Measurements from ENCODE around the gene PRIM2. TPM values are rescaled to one million over a fixed set of nuclear protein-coding genes. Genes with fewer than 3 reads are reported as not detected.
"Not testable (repeated sequence)": the region's sequence is repeated elsewhere in the genome, so short reads cannot be mapped to it uniquely, and the experiment has no call there.

PRIM2 gene
- total and polyA plus RNA-seq, 2 of the 4 experiments (the other 2 are of a cell fraction): 11.8 to 37.5 TPM

DNA sequence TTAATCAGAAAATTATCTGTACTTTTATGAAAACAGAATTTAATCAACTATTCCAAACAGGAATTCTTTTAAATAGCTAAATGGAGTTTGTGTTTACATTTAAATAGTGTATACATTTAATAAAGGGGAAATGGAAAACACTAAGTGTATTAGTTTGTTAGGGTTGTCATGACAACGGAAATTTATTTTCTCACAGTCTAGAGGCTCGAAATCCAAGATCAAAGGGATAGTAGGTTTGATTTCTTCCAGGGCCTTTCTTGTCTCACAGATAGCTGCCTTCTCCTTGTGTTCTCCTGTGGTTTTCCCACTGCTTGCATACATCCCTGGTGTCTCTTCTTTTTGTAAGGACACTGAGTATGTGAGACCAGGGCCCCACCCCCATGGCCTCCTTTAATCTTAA lies 215.2 kb downstream of the PRIM2 start:
- H4K20me1 ChIP-seq (ENCODE audit: insufficient read depth, low read length); H3K56ac ChIP-seq (ENCODE audit: extremely low read depth, insufficient read depth, low read length); POLR2A ChIA-PET (ENCODE audit: unreplicated experiment); in situ Hi-C loops (cut with MboI; ENCODE audit: low sequenced_read_pairs); H2AK9ac ChIP-seq (replicated peaks; ENCODE audit: low read depth, low read length, poor library complexity); H3K9me3 ChIP-seq (ENCODE audit: control insufficient read depth, insufficient read depth, low read length); H3K4me2 ChIP-seq (ENCODE audit: low read depth, low read length); DNase-seq; H3K9me1 ChIP-seq (ENCODE audit: insufficient read depth, low read length); H3K27ac ChIP-seq (ENCODE audit: insufficient read depth, low read length); H3K23ac ChIP-seq (ENCODE audit: low read depth, low read length); H3K9ac ChIP-seq (ENCODE audit: low read depth, low read length); H2BK20ac ChIP-seq (ENCODE audit: low read depth, low read length); H4K91ac ChIP-seq (ENCODE audit: insufficient read depth, low read depth, low read length); H3K79me1 ChIP-seq (ENCODE audit: low read depth in 1 of 2, low read length in 2 of 2); H3K4ac ChIP-seq (ENCODE audit: low read depth, low read length); H2BK120ac ChIP-seq (ENCODE audit: low read depth, low read length); ATAC-seq (ENCODE audit: low read depth); CTCF ChIA-PET; intact Hi-C loops (cut with micrococcal nuclease); H3K4me3 ChIP-seq (ENCODE audit: insufficient read depth, low read depth, low read length); H4K8ac ChIP-seq (ENCODE audit: low read depth in 2 of 2, low read length in 2 of 2); H2BK5ac ChIP-seq (ENCODE audit: low read depth, low read length, poor library complexity, severe bottlenecking); H4K5ac ChIP-seq (ENCODE audit: low read depth, low read length); H2AK5ac ChIP-seq (ENCODE audit: low read depth, low read length); H2BK15ac ChIP-seq (ENCODE audit: low read depth, low read length); dilution Hi-C loops (cut with HindIII; ENCODE audit: low sequenced_read_pairs, unreplicated experiment); BruUV-seq (replicated peaks); H3K36me3 ChIP-seq (ENCODE audit: control insufficient read depth, insufficient read depth, low read length); H3K4me1 ChIP-seq (ENCODE audit: control insufficient read depth, insufficient read depth, low read length); H3K14ac ChIP-seq (replicated peaks; ENCODE audit: low read depth, low read length); H3K18ac ChIP-seq (ENCODE audit: low read depth, low read length); H3K27me3 ChIP-seq (ENCODE audit: control insufficient read depth, insufficient read depth, low read length); H2AFZ ChIP-seq (replicated peaks; ENCODE audit: low read length, poor library complexity): not testable (repeated sequence)
- no CpG with 5 or more reads among the region's 2 CpGs for WGBS, 2 experiments (ENCODE audit: extremely low coverage in 2 of 2, insufficient read length in 1 of 2)

- H2AK5ac ChIP-seq (ENCODE audit: low read depth, low read length); H3K27ac ChIP-seq (ENCODE audit: insufficient read depth, low read length); H3K14ac ChIP-seq (replicated peaks; ENCODE audit: low read depth, low read length); H3K4me2 ChIP-seq (ENCODE audit: low read depth, low read length); H2AK9ac ChIP-seq (replicated peaks; ENCODE audit: low read depth, low read length, poor library complexity); H3K18ac ChIP-seq (ENCODE audit: low read depth, low read length); H3K79me1 ChIP-seq (ENCODE audit: low read depth in 1 of 2, low read length in 2 of 2); H3K27me3 ChIP-seq (ENCODE audit: control insufficient read depth, insufficient read depth, low read length); H2BK15ac ChIP-seq (ENCODE audit: low read depth, low read length); BruUV-seq (replicated peaks); in situ Hi-C loops (cut with MboI; ENCODE audit: low sequenced_read_pairs); H3K56ac ChIP-seq (ENCODE audit: extremely low read depth, insufficient read depth, low read length); H4K91ac ChIP-seq (ENCODE audit: insufficient read depth, low read depth, low read length); H3K4me1 ChIP-seq (ENCODE audit: control insufficient read depth, insufficient read depth, low read length); H2AFZ ChIP-seq (replicated peaks; ENCODE audit: low read length, poor library complexity); intact Hi-C loops (cut with micrococcal nuclease); POLR2A ChIA-PET (ENCODE audit: unreplicated experiment); H3K36me3 ChIP-seq (ENCODE audit: control insufficient read depth, insufficient read depth, low read length); H4K8ac ChIP-seq (ENCODE audit: low read depth in 2 of 2, low read length in 2 of 2); dilution Hi-C loops (cut with HindIII; ENCODE audit: low sequenced_read_pairs, unreplicated experiment); H3K9me3 ChIP-seq (ENCODE audit: control insufficient read depth, insufficient read depth, low read length); H3K9me1 ChIP-seq (ENCODE audit: insufficient read depth, low read length); H3K4me3 ChIP-seq (ENCODE audit: insufficient read depth, low read depth, low read length); H4K20me1 ChIP-seq (ENCODE audit: insufficient read depth, low read length); H2BK5ac ChIP-seq (ENCODE audit: low read depth, low read length, poor library complexity, severe bottlenecking); CTCF ChIA-PET; H3K23ac ChIP-seq (ENCODE audit: low read depth, low read length); H4K5ac ChIP-seq (ENCODE audit: low read depth, low read length); H2BK120ac ChIP-seq (ENCODE audit: low read depth, low read length); H3K9ac ChIP-seq (ENCODE audit: low read depth, low read length); H3K4ac ChIP-seq (ENCODE audit: low read depth, low read length); H2BK20ac ChIP-seq (ENCODE audit: low read depth, low read length); DNase-seq: not testable (repeated sequence)
- WGBS, 2 experiments (ENCODE audit: extremely low coverage in 2 of 2, insufficient read length in 1 of 2): no CpG with 5 or more reads among the region's 2 CpGs
- ATAC-seq (ENCODE audit: low read depth): peak; percentile 22; the same call in 1 of the 2 replicates
Measured at GRCh38 chr6:57535121-57535520, 217.7 kb downstream of the PRIM2 start.

Measured in IMR-90 (cell line).